ENCODE data around the gene GMPPB. TPM values are rescaled to one million over a fixed set of nuclear protein-coding genes. Genes with fewer than 3 reads are reported as not detected.

The GMPPB gene
- total and polyA plus RNA-seq, 11 donors, result 7.6 to 53.7 (median 13.7) TPM

DNA sequence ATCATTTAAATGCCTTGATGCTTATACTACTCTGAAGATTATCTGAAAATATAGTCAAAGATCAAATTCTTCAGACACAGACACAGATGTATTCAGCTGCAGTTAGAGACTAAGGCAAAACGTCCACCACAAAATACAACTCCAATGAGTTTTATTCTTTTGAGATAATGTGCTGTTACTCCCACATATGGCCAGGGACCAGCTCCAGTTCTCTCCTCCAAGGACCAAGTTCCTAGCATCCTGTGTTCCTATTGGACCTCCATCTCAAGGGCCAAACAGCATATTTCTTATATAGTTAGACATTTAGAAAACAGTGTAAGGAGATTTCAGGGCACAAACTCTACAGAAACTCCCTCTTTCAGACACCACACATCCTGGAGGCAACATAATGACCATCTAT is 35.5 kb upstream of the GMPPB start:
- Histone ChIP-seq H3K27me3 (no peaks in the 10 kb centered on the region), H3K4me1 (peaks cover 0 to 30% (median 4%) of the 10 kb centered on the region in 12 donors), H3K27ac (no peak overlapping the region), H3K4me3 (no peak overlapping the region), H3K36me3 (peaks cover 0 to 13% (median 3%) of the 10 kb centered on the region in 9 donors), H3K9me3 (no peaks in the 10 kb centered on the region)
- DNase-seq, result no peak
- intact Hi-C loops (cut with DNase I), result no loop called here
- 21 to 35% (median 27%) methylated on average over 1 of the region's 1 CpG for WGBS, 4 donors
- no peak for TF ChIP-seq POLR2A (IDR thresholded peaks at IDR 0.05)
- TF ChIP-seq, protein P1, sequence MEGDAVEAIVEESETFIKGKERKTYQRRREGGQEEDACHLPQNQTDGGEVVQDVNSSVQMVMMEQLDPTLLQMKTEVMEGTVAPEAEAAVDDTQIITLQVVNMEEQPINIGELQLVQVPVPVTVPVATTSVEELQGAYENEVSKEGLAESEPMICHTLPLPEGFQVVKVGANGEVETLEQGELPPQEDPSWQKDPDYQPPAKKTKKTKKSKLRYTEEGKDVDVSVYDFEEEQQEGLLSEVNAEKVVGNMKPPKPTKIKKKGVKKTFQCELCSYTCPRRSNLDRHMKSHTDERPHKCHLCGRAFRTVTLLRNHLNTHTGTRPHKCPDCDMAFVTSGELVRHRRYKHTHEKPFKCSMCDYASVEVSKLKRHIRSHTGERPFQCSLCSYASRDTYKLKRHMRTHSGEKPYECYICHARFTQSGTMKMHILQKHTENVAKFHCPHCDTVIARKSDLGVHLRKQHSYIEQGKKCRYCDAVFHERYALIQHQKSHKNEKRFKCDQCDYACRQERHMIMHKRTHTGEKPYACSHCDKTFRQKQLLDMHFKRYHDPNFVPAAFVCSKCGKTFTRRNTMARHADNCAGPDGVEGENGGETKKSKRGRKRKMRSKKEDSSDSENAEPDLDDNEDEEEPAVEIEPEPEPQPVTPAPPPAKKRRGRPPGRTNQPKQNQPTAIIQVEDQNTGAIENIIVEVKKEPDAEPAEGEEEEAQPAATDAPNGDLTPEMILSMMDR (IDR thresholded peaks at IDR 0.05), result no peak
- peak in 1 of 4 donors; percentile 43 for ATAC-seq

DNA sequence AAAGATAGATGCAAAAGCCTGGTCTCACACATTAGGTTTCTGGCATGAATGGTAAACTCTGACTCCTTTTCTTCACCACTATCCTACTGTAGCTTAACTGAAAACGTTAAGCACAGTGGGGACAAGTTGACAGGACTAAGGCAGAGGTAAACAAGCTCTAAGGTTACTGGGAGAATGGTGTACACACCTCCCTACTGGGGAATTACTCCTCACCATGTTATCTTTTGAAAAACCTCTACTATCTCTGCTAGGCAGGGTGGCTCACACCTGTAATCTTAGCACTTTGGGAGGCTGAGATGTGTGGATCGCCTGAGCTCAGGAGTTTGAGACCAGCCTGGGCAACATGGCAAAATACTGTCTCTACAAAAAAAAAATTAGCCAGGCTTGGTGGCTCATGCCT is 33.4 kb upstream of the GMPPB start:
- Histone ChIP-seq H3K27me3 (no peaks in the 10 kb centered on the region), H3K36me3 (peaks cover 0 to 9% (median 0%) of the 10 kb centered on the region in 9 donors), H3K4me1 (peaks cover 0 to 43% (median 6%) of the 10 kb centered on the region in 12 donors), H3K4me3 (no peak overlapping the region), H3K9me3 (no peaks in the 10 kb centered on the region), H3K27ac (no peak overlapping the region)
- ATAC-seq, result no peak
- 64 to 81% (median 67%) methylated on average over 2 of the region's 2 CpGs for WGBS, 4 donors
- TF ChIP-seq, protein P1 (IDR thresholded peaks at IDR 0.05), result no peak
- no peak for TF ChIP-seq POLR2A (IDR thresholded peaks at IDR 0.05)
- intact Hi-C loops (cut with DNase I), result no loop called here
- no peak for DNase-seq

DNA sequence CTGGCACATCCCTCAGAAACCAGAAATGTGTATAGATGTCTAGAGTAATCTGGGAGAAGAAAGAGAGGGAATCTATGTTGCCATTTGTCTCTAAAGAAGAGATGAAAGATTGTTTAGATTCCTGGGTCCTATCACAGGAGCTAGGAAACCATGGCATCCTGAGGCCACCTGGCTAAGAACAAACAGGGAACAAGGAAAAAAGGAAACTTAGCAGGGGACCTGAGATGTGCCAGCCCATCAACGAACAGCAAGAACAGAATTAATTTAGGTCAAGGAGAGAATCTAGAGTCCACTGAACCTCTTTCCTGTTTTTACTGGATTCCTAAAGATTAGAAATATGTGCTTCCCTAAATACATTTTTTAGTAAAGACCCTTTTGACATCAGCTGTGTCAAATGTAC is 32.3 kb upstream of the GMPPB start:
- WGBS, 4 donors, result 67 to 74% (median 70%) methylated on average over 1 of the region's 1 CpG
- Histone ChIP-seq H3K36me3 (peaks cover 0 to 7% (median 0%) of the 10 kb centered on the region in 9 donors), H3K9me3 (no peaks in the 10 kb centered on the region), H3K4me1 (peaks cover 0 to 43% (median 6%) of the 10 kb centered on the region in 12 donors), H3K27me3 (no peaks in the 10 kb centered on the region), H3K27ac (no peak overlapping the region), H3K4me3 (no peak overlapping the region)
- intact Hi-C loops (cut with DNase I), result no loop called here
- TF ChIP-seq, protein P1 (IDR thresholded peaks at IDR 0.05), result no peak
- TF ChIP-seq POLR2A (IDR thresholded peaks at IDR 0.05), result no peak
- ATAC-seq (no peak), DNase-seq (no peak)

DNA sequence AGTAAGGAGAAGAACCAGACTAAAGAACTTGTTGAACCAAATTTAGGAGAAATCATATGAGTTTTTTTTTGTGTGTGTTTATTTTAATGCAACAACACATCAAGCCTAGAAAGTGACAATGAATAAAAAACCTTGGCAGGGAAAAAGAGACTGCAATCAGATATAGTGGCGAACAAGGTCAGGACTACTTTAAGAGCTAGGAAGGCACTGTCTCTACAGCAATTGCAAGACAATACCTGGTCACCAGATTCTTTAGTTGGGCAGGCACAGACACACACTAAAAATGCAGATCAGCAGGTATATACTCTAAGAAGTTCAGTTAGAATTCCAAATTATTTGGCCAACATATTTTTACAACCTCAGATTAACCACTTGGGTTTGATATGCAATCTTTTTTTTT is 30.8 kb upstream of the GMPPB start:
- 61 to 79% (median 69%) methylated on average over 1 of the region's 1 CpG for WGBS, 4 donors

More for the DNA sequence above, 30.8 kb upstream of the GMPPB start:
- Histone ChIP-seq H3K36me3 (peaks cover 0 to 9% (median 0%) of the 10 kb centered on the region in 9 donors), H3K4me1 (peaks cover 0 to 51% (median 8%) of the 10 kb centered on the region in 12 donors), H3K9me3 (no peaks in the 10 kb centered on the region), H3K27me3 (no peaks in the 10 kb centered on the region), H3K27ac (no peak overlapping the region), H3K4me3 (no peak overlapping the region)
- no peak for ATAC-seq
- intact Hi-C loops (cut with DNase I), result no loop called here
- no peak for DNase-seq
- TF ChIP-seq, protein P1 (IDR thresholded peaks at IDR 0.05), result no peak
- TF ChIP-seq POLR2A (IDR thresholded peaks at IDR 0.05), result no peak

Measured in heart left ventricle (tissue), 16 donors.